Kidney (tissue), 14 donors: ENCODE measurements around the gene DDO. TPM values are rescaled to one million over a fixed set of nuclear protein-coding genes. Genes with fewer than 3 reads are reported as not detected.

ENCODE experiments used
- DNase-seq, 5 donors: peaks; one replicate each; pipeline ENCODE4 v3.0.0-alpha.2; 2013 to 2020
- FAIRE-seq: peaks from 2 replicates; lab custom pipeline; 2012; peaks lifted over from hg19 to GRCh38; lab: Jason Lieb, UNC
- H3K27ac ChIP-seq, 2 donors: one replicate each; pipeline ENCODE4 v1.7.0; 2013; ENCODE audit warnings: low read depth in 2 of 2, low read length in 2 of 2, inconsistent platforms in 1 of 2
- H3K27me3 ChIP-seq: one replicate; pipeline ENCODE4 v1.7.1; 2013; ENCODE audit warnings: low read length, inconsistent platforms; ENCODE audit not compliant: control insufficient read depth, insufficient read depth
- H3K36me3 ChIP-seq, 3 donors: one replicate each; pipeline versions ENCODE4 v1.7.0 to v1.7.1; 2013; ENCODE audit warnings: low read length in 3 of 3, control low read depth in 1 of 3, inconsistent platforms in 1 of 3; ENCODE audit not compliant: insufficient read depth in 3 of 3, control insufficient read depth in 2 of 3
- H3K4me1 ChIP-seq, 3 donors: one replicate each; pipeline versions ENCODE4 v1.7.0 to v1.7.1; 2013; ENCODE audit warnings: low read length in 3 of 3, inconsistent platforms in 1 of 3, low read depth in 1 of 3; ENCODE audit not compliant: control insufficient read depth in 2 of 3, insufficient read depth in 2 of 3
- H3K4me3 ChIP-seq, 3 donors: one replicate each; pipeline versions ENCODE4 v1.7.0 to v1.8.1; 2013; ENCODE audit warnings: low read length in 3 of 3, control low read depth in 1 of 3, inconsistent platforms in 1 of 3
- H3K9ac ChIP-seq, 3 donors: one replicate each; pipeline versions ENCODE4 v1.7.0 to v1.7.1; 2013; ENCODE audit warnings: low read length in 3 of 3, control low read depth in 1 of 3, inconsistent platforms in 1 of 3
- H3K9me3 ChIP-seq, 3 donors: one replicate each; pipeline versions ENCODE4 v1.7.0 to v1.7.1; 2013; ENCODE audit warnings: low read length in 3 of 3, control low read depth in 1 of 3, inconsistent platforms in 1 of 3; ENCODE audit not compliant: control insufficient read depth in 2 of 3, insufficient read depth in 1 of 3
- CTCF ChIP-seq: IDR thresholded peaks from 3 replicates; pipeline ENCODE4 v1.5.1; 2012; ENCODE audit warnings: mild to moderate bottlenecking, moderate library complexity, borderline replicate concordance; ENCODE audit not compliant: insufficient read depth; ENCODE audit errors: extremely low read depth
- intact Hi-C: fragments of 100-400 bp; cut with DNase I; formaldehyde crosslinking; loops from one replicate; pipeline ENCODE4 v1.11.1; 2022
- polyA plus RNA-seq: library from polyadenylated mRNA; stranded (reverse); fragments of 350-450 nt; fragmentation: Illumina TruSeq; extraction: RNeasy Lipid Tissue Mini Kit (QIAGEN cat#74804); gene quantifications from one replicate; pipeline ENCODE4 v1.2.3, GENCODE V29; 2014; ENCODE audit warnings: low read depth, low replicate concordance; ENCODE audit not compliant: insufficient read depth
- total RNA-seq: library from RNA; stranded (reverse); fragmentation: NEBNext Ultra II Directional; extraction: Animal tissue kit (Norgen Biotek cat#: 25700); gene quantifications from one replicate; pipeline ENCODE4 v1.2.1, GENCODE V29; 2021
- donor health status: control.
- donor health status: control.
- donor health status: control.
- donor health status: control.
- donor health status: control.
- donor health status: DM: yes; HTN: yes; CAD: no.
- donor health status: Normal renal cell carcinoma (clear cell type).

The DDO gene
- total and polyA plus RNA-seq, 2 donors from 2014 or later = 3.6 to 13.4 TPM

GRCh38 chr6:110419028-110419739, 3.8 kb upstream of the DDO start:
- FAIRE-seq = no peak

GRCh38 chr6:110418594-110418993, 3.2 kb upstream of the DDO start:
- FAIRE-seq = no peak
- peaks cover 0 to 13% (median 13%) of the 10 kb centered on the region in 3 donors for H3K4me1 ChIP-seq
- no peaks in the 10 kb centered on the region for H3K27me3 ChIP-seq
- H3K4me3 ChIP-seq = peak overlapping the region in 1 of 3 donors; percentile 15
- intact Hi-C loops = no loop called here
- H3K9ac ChIP-seq = no peak overlapping the region
- TF ChIP-seq CTCF = no peak
- no peak for DNase-seq
- H3K9me3 ChIP-seq = peaks cover 0 to 3% (median 0%) of the 10 kb centered on the region in 3 donors
- no peaks in the 10 kb centered on the region for H3K36me3 ChIP-seq
- H3K27ac ChIP-seq = peak overlapping the region in 1 of 2 donors; percentile 43

More at GRCh38 chr6:110419028-110419739, 3.8 kb upstream of the DDO start:
- intact Hi-C loops = no loop called here
- Histone ChIP-seq H3K27me3 (no peaks in the 10 kb centered on the region), H3K4me1 (peaks cover 0 to 13% (median 12%) of the 10 kb centered on the region in 3 donors), H3K27ac (peak overlapping the region; percentile 26 to 43), H3K9me3 (peaks cover 0 to 3% (median 0%) of the 10 kb centered on the region in 3 donors), H3K9ac (no peak overlapping the region), H3K36me3 (no peaks in the 10 kb centered on the region), H3K4me3 (peak overlapping the region in 2 of 3 donors; percentile 1 to 15)
- TF ChIP-seq CTCF = no peak
- peak in 2 of 5 donors; percentile 61 to 66 for DNase-seq

- H3K4me1 ChIP-seq = peaks cover 0 to 13% (median 10%) of the 10 kb centered on the region in 3 donors
- DNase-seq (no peak), FAIRE-seq (no peak)
- H3K9me3 ChIP-seq = no peaks in the 10 kb centered on the region
- intact Hi-C loops = no loop called here
- peak overlapping the region in 2 of 3 donors; percentile 73 to 79 for H3K4me3 ChIP-seq
- H3K27ac ChIP-seq = peak overlapping the region; percentile 66 to 85
- TF ChIP-seq CTCF = no peak
- H3K36me3 ChIP-seq = no peaks in the 10 kb centered on the region
- H3K27me3 ChIP-seq = no peaks in the 10 kb centered on the region
- peak overlapping the region in 1 of 3 donors; percentile 48 for H3K9ac ChIP-seq
These were observed 706 bp downstream of the DDO start for GRCh38 chr6:110414669-110415068.
